Articular chondrocyte of knee joint (primary cell): Measurements from ENCODE around the gene RPL15. TPM values are rescaled to one million over a fixed set of nuclear protein-coding genes. Genes with fewer than 3 reads are reported as not detected.

Source experiments
- total RNA-seq: library from RNA; depleted of rRNA; stranded (reverse); fragments of >200 nt; gene quantifications from 2 replicates; pipeline ENCODE4 v1.2.3, GENCODE V29; 2012

Gene RPL15
- 2,341 and 2,626 TPM in 2 replicates for total RNA-seq

GRCh38 chr3:23916886-23917678 is at the start of gene RPL15, which contains the start of gene NKIRAS1:
TSS of gene RPL15 (plus strand) at chr3:23917132. CDS start at chr3:23917860, 728 bp downstream.
TSS of gene NKIRAS1 (minus strand) at chr3:23916990. CDS start at chr3:23910904, 6,086 bp downstream.

GRCh38 chr3:23944861-23945662 is 28.1 kb downstream of the RPL15 start, which contains the start of gene NR1D2:
TSS of gene NR1D2 (plus strand) at chr3:23945286. CDS start at chr3:23945579, 293 bp downstream.

Other genes starting within 250 kb of the RPL15 start
- gene UBE2E1, start 111.2 kb upstream of the RPL15 start, total RNA-seq = 85.1 and 86.0 TPM in 2 replicates
- gene NKIRAS1, start 142 bp upstream of the RPL15 start, total RNA-seq = 12.0 and 16.9 TPM in 2 replicates
- 57.2 and 60.4 TPM in 2 replicates for gene NR1D2, start 28.2 kb downstream of the RPL15 start, total RNA-seq